HepG2 (cell line): ENCODE results near the gene SDHAF3. TPM values are rescaled to one million over a fixed set of nuclear protein-coding genes. Genes with fewer than 3 reads are reported as not detected.

ENCODE experiments used
- FOXM1 ChIP-seq: sonication (generic); formaldehyde crosslinking; IDR thresholded peaks from 2 replicates; pipeline ENCODE4 v1.5.0; 2020; ENCODE audit warnings: missing genetic modification reagents
- HHEX ChIP-seq: IDR thresholded peaks from 2 replicates; pipeline ENCODE4 v1.6.1; 2016; ENCODE audit warnings: control low read depth
- NCOA5 ChIP-seq: sonication (generic); formaldehyde crosslinking; IDR thresholded peaks from 2 replicates; pipeline ENCODE4 v1.4.0; 2020; ENCODE audit warnings: missing genetic modification reagents
- NFYB ChIP-seq: sonication (generic); formaldehyde crosslinking; IDR thresholded peaks from 2 replicates; pipeline ENCODE4 v1.4.0; 2020; ENCODE audit warnings: missing genetic modification reagents
- PHB2 ChIP-seq: fragments of 450-650 bp; IDR thresholded peaks from 2 replicates; pipeline ENCODE4 v1.6.1; 2018; ENCODE audit not compliant: partially characterized antibody
- PHF8 ChIP-seq: sonication (generic); formaldehyde crosslinking; IDR thresholded peaks from 2 replicates; pipeline ENCODE4 v1.5.0; 2020; ENCODE audit warnings: missing genetic modification reagents
- SALL1 ChIP-seq: sonication (generic); formaldehyde crosslinking; IDR thresholded peaks from 2 replicates; pipeline ENCODE4 v1.8.0; 2022; ENCODE audit warnings: mild to moderate bottlenecking, missing genetic modification reagents
- SMARCC2 ChIP-seq: fragments of 450-650 bp; IDR thresholded peaks from 2 replicates; pipeline ENCODE4 v1.6.1; 2017; ENCODE audit warnings: antibody characterized with exemption, mild to moderate bottlenecking
- ZFP36L2 ChIP-seq: sonication (generic); formaldehyde crosslinking; IDR thresholded peaks from 2 replicates; pipeline ENCODE4 v1.4.0; 2020; ENCODE audit warnings: missing genetic modification reagents
- ZKSCAN5 ChIP-seq: sonication (generic); formaldehyde crosslinking; IDR thresholded peaks from 2 replicates; pipeline ENCODE4 v1.5.1; 2020; ENCODE audit warnings: mild to moderate bottlenecking, missing genetic modification reagents
- ZNF337 ChIP-seq: sonication (generic); formaldehyde crosslinking; IDR thresholded peaks from 2 replicates; pipeline ENCODE4 v1.5.1; 2020; ENCODE audit warnings: missing genetic modification reagents, low read depth, mild to moderate bottlenecking, borderline replicate concordance
- ZNF782 ChIP-seq: sonication (generic); formaldehyde crosslinking; IDR thresholded peaks from 2 replicates; pipeline ENCODE4 v1.4.0; 2020; ENCODE audit warnings: missing genetic modification reagents, mild to moderate bottlenecking, borderline replicate concordance
- ZSCAN30 ChIP-seq: sonication (generic); formaldehyde crosslinking; IDR thresholded peaks from 2 replicates; pipeline ENCODE4 v1.5.0; 2020; ENCODE audit warnings: mild to moderate bottlenecking, missing genetic modification reagents
- polyA plus RNA-seq, 8 experiments: library from polyadenylated mRNA; depleted of rRNA in 3 of 8; stranded (reverse) in 7 of 8; unstranded in 1 of 8; fragments of >200 nt; fragmentation: Illumina TruSeq in 4 of 8; extraction: Trizol in 4 of 8; gene quantifications; 2 replicates each; pipeline versions ENCODE4 v1.2.1 to v1.2.3, GENCODE V29; 2011 to 2016; ENCODE audit warnings: low read depth in 4 of 8, missing spikeins in 1 of 8, mixed read lengths in 1 of 8; ENCODE audit not compliant: insufficient read depth in 1 of 8
- total RNA-seq, 5 experiments: library from RNA; depleted of rRNA; stranded (reverse); fragments of >200 nt; fragmentation: Illumina TruSeq; extraction: Trizol; gene quantifications; 2 replicates each; pipeline ENCODE4 v1.2.3, GENCODE V29; 2016; ENCODE audit warnings: low read depth in 1 of 5
- TF ChIP-seq, protein P1 (sequence below), 2 experiments: sonication (generic) in 1 of 2; formaldehyde crosslinking in 1 of 2; IDR thresholded peaks; 2 replicates each; pipeline versions ENCODE4 v1.4.0 to v1.6.1; 2018 to 2020; ENCODE audit warnings: missing genetic modification reagents in 2 of 2, borderline replicate concordance in 1 of 2, low read depth in 1 of 2, mild to moderate bottlenecking in 1 of 2, missing biosample characterization in 1 of 2
- TF ChIP-seq, protein P2 (sequence below): sonication (generic); formaldehyde crosslinking; IDR thresholded peaks from 2 replicates; pipeline ENCODE4 v1.4.0; 2020; ENCODE audit warnings: missing genetic modification reagents
- TF ChIP-seq, protein P3 (sequence below): sonication (generic); formaldehyde crosslinking; IDR thresholded peaks from 2 replicates; pipeline ENCODE4 v1.4.0; 2020; ENCODE audit warnings: missing genetic modification reagents
- TF ChIP-seq, protein P4 (sequence below): fragments of 450-650 bp; IDR thresholded peaks from 2 replicates; pipeline ENCODE4 v1.6.1; 2017
- TF ChIP-seq, protein P5 (sequence below): sonication (generic); formaldehyde crosslinking; IDR thresholded peaks from 2 replicates; pipeline ENCODE4 v1.9.0; 2021; ENCODE audit warnings: missing genetic modification reagents, borderline replicate concordance
- TF ChIP-seq, protein P6 (sequence below): sonication (generic); formaldehyde crosslinking; IDR thresholded peaks from 2 replicates; pipeline ENCODE4 v1.5.1; 2020; ENCODE audit warnings: mild to moderate bottlenecking, moderate library complexity, missing genetic modification reagents

Gene SDHAF3
- total and polyA plus RNA-seq, 2 of the 13 experiments (the other 11 are each of a cell fraction or from before 2014, with no cell fraction given), result 15.2 to 32.6 TPM

DNA sequence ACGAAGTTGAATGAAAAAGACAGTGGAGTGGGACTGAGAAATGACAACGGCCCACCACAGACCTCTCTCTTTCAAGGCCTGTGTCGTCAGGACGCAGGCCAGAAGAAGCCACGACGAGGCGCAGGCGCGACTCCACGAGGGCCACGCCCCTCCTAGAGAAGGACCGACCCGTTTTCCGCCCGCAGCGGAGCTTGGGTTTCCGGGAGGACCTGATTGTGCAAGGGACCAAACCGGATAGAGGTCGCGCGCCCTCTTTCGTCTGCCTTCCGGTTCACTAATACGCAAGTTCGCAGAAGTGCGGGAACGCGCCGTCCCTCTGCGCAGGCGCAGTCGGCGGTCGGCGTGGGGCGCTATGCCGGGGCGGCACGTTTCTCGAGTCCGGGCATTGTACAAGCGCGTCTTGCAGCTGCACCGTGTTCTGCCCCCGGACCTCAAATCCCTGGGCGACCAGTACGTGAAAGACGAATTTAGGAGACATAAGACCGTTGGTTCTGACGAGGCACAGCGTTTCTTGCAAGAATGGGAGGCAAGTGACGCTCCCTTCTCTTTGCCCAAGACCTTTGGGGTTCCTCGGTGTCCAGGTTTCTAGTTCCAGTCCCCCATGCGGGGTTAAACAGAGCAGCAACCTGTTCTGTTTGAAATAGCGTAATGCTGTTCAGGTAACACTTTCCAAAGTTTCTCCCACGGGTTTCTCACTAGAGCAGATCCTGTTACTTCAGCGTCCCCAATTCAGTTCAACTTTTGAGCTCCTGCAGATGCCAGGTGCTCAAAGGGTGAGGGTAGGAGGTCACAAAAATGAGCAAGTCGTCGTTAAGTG, at the start of gene SDHAF3 (continued):
- TF ChIP-seq, protein P1, sequence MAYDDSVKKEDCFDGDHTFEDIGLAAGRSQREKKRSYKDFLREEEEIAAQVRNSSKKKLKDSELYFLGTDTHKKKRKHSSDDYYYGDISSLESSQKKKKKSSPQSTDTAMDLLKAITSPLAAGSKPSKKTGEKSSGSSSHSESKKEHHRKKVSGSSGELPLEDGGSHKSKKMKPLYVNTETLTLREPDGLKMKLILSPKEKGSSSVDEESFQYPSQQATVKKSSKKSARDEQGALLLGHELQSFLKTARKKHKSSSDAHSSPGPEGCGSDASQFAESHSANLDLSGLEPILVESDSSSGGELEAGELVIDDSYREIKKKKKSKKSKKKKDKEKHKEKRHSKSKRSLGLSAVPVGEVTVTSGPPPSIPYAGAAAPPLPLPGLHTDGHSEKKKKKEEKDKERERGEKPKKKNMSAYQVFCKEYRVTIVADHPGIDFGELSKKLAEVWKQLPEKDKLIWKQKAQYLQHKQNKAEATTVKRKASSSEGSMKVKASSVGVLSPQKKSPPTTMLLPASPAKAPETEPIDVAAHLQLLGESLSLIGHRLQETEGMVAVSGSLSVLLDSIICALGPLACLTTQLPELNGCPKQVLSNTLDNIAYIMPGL (CRISPR knock-in tag; IDR thresholded peaks at IDR 0.05; ENCODE audit: borderline replicate concordance in 1 of 2, low read depth in 1 of 2), result peak; percentile 92 to 94
- TF ChIP-seq SALL1, result peak; percentile 95
- TF ChIP-seq SMARCC2, result no peak
- TF ChIP-seq, protein P2, sequence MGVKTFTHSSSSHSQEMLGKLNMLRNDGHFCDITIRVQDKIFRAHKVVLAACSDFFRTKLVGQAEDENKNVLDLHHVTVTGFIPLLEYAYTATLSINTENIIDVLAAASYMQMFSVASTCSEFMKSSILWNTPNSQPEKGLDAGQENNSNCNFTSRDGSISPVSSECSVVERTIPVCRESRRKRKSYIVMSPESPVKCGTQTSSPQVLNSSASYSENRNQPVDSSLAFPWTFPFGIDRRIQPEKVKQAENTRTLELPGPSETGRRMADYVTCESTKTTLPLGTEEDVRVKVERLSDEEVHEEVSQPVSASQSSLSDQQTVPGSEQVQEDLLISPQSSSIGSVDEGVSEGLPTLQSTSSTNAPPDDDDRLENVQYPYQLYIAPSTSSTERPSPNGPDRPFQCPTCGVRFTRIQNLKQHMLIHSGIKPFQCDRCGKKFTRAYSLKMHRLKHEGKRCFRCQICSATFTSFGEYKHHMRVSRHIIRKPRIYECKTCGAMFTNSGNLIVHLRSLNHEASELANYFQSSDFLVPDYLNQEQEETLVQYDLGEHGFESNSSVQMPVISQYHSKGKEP (CRISPR knock-in tag), result no peak
- TF ChIP-seq ZNF782 (CRISPR knock-in tag), result peak; percentile 91; the same call in 1 of the 2 replicates
- TF ChIP-seq ZFP36L2 (CRISPR knock-in tag), result no peak
- TF ChIP-seq PHB2, result no peak
- TF ChIP-seq NFYB (CRISPR knock-in tag), result no peak
- TF ChIP-seq ZSCAN30 (CRISPR knock-in tag), result 0 out of 2 replicates have a peak, but pooled peaks have one; percentile 38
- peak; percentile 96 for TF ChIP-seq ZNF337 (CRISPR knock-in tag)
- TF ChIP-seq, protein P3, sequence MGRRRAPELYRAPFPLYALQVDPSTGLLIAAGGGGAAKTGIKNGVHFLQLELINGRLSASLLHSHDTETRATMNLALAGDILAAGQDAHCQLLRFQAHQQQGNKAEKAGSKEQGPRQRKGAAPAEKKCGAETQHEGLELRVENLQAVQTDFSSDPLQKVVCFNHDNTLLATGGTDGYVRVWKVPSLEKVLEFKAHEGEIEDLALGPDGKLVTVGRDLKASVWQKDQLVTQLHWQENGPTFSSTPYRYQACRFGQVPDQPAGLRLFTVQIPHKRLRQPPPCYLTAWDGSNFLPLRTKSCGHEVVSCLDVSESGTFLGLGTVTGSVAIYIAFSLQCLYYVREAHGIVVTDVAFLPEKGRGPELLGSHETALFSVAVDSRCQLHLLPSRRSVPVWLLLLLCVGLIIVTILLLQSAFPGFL (CRISPR knock-in tag), result no peak
- TF ChIP-seq, protein P4, sequence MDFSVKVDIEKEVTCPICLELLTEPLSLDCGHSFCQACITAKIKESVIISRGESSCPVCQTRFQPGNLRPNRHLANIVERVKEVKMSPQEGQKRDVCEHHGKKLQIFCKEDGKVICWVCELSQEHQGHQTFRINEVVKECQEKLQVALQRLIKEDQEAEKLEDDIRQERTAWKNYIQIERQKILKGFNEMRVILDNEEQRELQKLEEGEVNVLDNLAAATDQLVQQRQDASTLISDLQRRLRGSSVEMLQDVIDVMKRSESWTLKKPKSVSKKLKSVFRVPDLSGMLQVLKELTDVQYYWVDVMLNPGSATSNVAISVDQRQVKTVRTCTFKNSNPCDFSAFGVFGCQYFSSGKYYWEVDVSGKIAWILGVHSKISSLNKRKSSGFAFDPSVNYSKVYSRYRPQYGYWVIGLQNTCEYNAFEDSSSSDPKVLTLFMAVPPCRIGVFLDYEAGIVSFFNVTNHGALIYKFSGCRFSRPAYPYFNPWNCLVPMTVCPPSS, result no peak
- TF ChIP-seq, protein P5, sequence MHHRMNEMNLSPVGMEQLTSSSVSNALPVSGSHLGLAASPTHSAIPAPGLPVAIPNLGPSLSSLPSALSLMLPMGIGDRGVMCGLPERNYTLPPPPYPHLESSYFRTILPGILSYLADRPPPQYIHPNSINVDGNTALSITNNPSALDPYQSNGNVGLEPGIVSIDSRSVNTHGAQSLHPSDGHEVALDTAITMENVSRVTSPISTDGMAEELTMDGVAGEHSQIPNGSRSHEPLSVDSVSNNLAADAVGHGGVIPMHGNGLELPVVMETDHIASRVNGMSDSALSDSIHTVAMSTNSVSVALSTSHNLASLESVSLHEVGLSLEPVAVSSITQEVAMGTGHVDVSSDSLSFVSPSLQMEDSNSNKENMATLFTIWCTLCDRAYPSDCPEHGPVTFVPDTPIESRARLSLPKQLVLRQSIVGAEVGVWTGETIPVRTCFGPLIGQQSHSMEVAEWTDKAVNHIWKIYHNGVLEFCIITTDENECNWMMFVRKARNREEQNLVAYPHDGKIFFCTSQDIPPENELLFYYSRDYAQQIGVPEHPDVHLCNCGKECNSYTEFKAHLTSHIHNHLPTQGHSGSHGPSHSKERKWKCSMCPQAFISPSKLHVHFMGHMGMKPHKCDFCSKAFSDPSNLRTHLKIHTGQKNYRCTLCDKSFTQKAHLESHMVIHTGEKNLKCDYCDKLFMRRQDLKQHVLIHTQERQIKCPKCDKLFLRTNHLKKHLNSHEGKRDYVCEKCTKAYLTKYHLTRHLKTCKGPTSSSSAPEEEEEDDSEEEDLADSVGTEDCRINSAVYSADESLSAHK (CRISPR knock-in tag), result no peak
- no peak for TF ChIP-seq ZKSCAN5 (CRISPR knock-in tag)
- TF ChIP-seq NCOA5 (CRISPR knock-in tag), result no peak
- TF ChIP-seq HHEX (CRISPR knock-in tag), result no peak
- TF ChIP-seq FOXM1 (CRISPR knock-in tag), result no peak
- TF ChIP-seq PHF8, result peak; percentile 81
- TF ChIP-seq, protein P6, sequence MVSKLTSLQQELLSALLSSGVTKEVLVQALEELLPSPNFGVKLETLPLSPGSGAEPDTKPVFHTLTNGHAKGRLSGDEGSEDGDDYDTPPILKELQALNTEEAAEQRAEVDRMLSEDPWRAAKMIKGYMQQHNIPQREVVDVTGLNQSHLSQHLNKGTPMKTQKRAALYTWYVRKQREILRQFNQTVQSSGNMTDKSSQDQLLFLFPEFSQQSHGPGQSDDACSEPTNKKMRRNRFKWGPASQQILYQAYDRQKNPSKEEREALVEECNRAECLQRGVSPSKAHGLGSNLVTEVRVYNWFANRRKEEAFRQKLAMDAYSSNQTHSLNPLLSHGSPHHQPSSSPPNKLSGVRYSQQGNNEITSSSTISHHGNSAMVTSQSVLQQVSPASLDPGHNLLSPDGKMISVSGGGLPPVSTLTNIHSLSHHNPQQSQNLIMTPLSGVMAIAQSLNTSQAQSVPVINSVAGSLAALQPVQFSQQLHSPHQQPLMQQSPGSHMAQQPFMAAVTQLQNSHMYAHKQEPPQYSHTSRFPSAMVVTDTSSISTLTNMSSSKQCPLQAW (CRISPR knock-in tag), result peak; percentile 88
